ENCODE data around the gene SLC25A43. TPM values are rescaled to one million over a fixed set of nuclear protein-coding genes. Genes with fewer than 3 reads are reported as not detected.

The SLC25A43 gene
- total and polyA plus RNA-seq, 8 donors: 3.2 to 6.5 (median 3.9) TPM

DNA sequence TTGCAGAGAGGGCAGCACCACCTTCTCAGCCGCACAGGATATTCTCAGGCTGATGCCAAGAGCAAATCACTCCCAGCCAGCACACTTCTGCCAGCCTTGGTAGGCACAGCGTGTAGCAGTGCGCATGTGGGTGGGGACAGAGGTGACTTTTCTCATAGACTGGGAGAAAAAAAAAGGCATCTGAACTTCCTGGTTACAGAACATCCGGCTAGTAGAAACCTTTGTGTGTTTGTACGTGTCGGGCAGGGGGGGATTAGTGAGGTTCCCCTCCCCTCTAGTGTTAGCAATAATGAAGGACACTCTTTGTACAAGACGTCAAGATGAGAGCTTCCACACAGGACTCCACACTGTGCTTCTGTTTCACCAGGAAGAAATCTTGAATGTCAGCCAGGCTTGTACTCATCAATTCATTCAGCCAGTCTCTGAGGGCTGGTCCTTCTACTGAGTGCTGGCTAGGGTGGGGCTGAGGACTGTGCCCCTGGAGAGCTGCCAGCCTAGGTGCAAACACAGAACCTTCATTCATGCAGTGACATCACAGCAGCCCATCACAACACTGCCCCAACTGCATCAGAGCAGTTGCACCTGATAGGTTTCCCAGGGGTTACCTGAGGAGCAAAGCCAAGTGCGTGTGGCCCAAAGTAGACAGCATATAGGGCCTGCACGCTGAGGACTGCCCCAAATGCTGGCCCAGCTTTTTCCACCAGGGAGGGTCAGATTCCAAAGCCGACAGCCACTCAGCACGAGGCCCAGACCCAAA, 103.8 kb downstream of the SLC25A43 start:
- Histone ChIP-seq H3K4me1 (peaks cover 0 to 6% (median 3%) of the 10 kb centered on the region in 3 donors), H3K4me3 (no peak overlapping the region), H3K9me3 (no peaks in the 10 kb centered on the region), H3K36me3 (no peaks in the 10 kb centered on the region), H3K27ac (peak overlapping the region; percentile 50 to 76 (median 64)), H3K27me3 (no peaks in the 10 kb centered on the region)
- FAIRE-seq: no peak
- intact Hi-C loops (cut with DNase I): no loop called here
- WGBS, 2 donors: 11 to 42% methylated on average over 11 of the region's 11 CpGs
- TF ChIP-seq, protein P1, sequence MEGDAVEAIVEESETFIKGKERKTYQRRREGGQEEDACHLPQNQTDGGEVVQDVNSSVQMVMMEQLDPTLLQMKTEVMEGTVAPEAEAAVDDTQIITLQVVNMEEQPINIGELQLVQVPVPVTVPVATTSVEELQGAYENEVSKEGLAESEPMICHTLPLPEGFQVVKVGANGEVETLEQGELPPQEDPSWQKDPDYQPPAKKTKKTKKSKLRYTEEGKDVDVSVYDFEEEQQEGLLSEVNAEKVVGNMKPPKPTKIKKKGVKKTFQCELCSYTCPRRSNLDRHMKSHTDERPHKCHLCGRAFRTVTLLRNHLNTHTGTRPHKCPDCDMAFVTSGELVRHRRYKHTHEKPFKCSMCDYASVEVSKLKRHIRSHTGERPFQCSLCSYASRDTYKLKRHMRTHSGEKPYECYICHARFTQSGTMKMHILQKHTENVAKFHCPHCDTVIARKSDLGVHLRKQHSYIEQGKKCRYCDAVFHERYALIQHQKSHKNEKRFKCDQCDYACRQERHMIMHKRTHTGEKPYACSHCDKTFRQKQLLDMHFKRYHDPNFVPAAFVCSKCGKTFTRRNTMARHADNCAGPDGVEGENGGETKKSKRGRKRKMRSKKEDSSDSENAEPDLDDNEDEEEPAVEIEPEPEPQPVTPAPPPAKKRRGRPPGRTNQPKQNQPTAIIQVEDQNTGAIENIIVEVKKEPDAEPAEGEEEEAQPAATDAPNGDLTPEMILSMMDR (IDR thresholded peaks at IDR 0.05): no peak
- DNase-seq: peak in 5 of 6 donors; percentile 49 to 70 (median 65)
- peak; percentile 76 to 82 (median 80) for ATAC-seq

- TF ChIP-seq, protein P1 (IDR thresholded peaks at IDR 0.05): no peak
- intact Hi-C loops (cut with DNase I): no loop called here
- H3K27ac ChIP-seq: peak overlapping the region; percentile 50 to 76 (median 64)
- WGBS, 2 donors: 8 to 54% methylated on average over 2 of the region's 2 CpGs
- DNase-seq (peak in 4 of 6 donors; percentile 43 to 67 (median 53)), ATAC-seq (peak; percentile 68 to 80 (median 76)), FAIRE-seq (no peak)
- H3K4me1 ChIP-seq: peaks cover 0 to 6% (median 3%) of the 10 kb centered on the region in 3 donors
- no peaks in the 10 kb centered on the region for H3K9me3 ChIP-seq
- H3K36me3 ChIP-seq: no peaks in the 10 kb centered on the region
- no peak overlapping the region for H3K4me3 ChIP-seq
- H3K27me3 ChIP-seq: no peaks in the 10 kb centered on the region
These were observed 104.3 kb downstream of the SLC25A43 start for GRCh38 chrX:119503484-119503861.

Other genes starting within 250 kb of the SLC25A43 start
- 10 to 100 TPM; 17.0 to 40.1 (median 26.5) TPM for gene PGRMC1, start 163.1 kb upstream of the SLC25A43 start, total RNA-seq
- 10 to 100 TPM; 23.5 to 50.2 TPM for gene PGRMC1, start 163.1 kb upstream of the SLC25A43 start, polyA plus RNA-seq
- 100 to 1,000 TPM; 182 to 462 (median 342) TPM for gene SLC25A5, start 69.1 kb downstream of the SLC25A43 start, total RNA-seq
- 100 to 1,000 TPM; 112 to 202 TPM for gene SLC25A5, start 69.1 kb downstream of the SLC25A43 start, polyA plus RNA-seq
- gene STEEP1, start 166.1 kb downstream of the SLC25A43 start, total RNA-seq: 10 to 100 TPM in 2 of 6 donors, 1 to 10 TPM in 4; 5.2 to 12.2 (median 7.7) TPM
- gene STEEP1, start 166.1 kb downstream of the SLC25A43 start, polyA plus RNA-seq: 10 to 100 TPM in 1 of 2 donors, 1 to 10 TPM in 1; 5.7 to 15.0 TPM
- gene UBE2A, start 175.2 kb downstream of the SLC25A43 start, total RNA-seq: 10 to 100 TPM; 11.4 to 25.7 (median 15.1) TPM
- gene UBE2A, start 175.2 kb downstream of the SLC25A43 start, polyA plus RNA-seq: 10 to 100 TPM; 18.1 to 33.8 TPM
- gene NKRF, start 207.1 kb downstream of the SLC25A43 start, total RNA-seq: 1 to 10 TPM; 2.5 to 4.7 (median 2.9) TPM
- gene NKRF, start 207.1 kb downstream of the SLC25A43 start, polyA plus RNA-seq: 1 to 10 TPM; 3.8 to 4.7 TPM